HCT116 (cell line): ENCODE data around the gene DHDDS. TPM values are rescaled to one million over a fixed set of nuclear protein-coding genes. Genes with fewer than 3 reads are reported as not detected.

Experiments
- ATAC-seq: fragments of 200-7000 bp; cut with Tn5 transposase; 2 replicates; pipeline ENCODE4 v1.9.1; 2020; ENCODE audit warnings: mild to moderate bottlenecking, moderate library complexity
- BruUV-seq: library from RNA; stranded (reverse); fragments of 400-500 nt; replicated peaks from 2 replicates; lab custom pipeline; 2021; lab: Mats Ljungman, UMichigan
- CTCF ChIA-PET: fragments of 300-600 bp; sonication (Branson Sonifier 250); formaldehyde crosslinking; loops from one replicate; lab custom pipeline; 2021; ENCODE audit warnings: antibody characterized with exemption; lab: Charles Lee
- POLR2A ChIA-PET: fragments of 300-600, 350-600 bp; sonication (Branson Sonifier 250); formaldehyde crosslinking; loops from one replicate; lab custom pipeline; 2021; ENCODE audit warnings: antibody characterized with exemption; lab: Charles Lee
- RAD21 ChIA-PET, 2 experiments: fragments of 300-600 bp; sonication (Branson Sonifier 250); formaldehyde crosslinking; loops; one replicate each; lab custom pipeline; 2023; ENCODE audit warnings: low total read pairs in 2 of 2; ENCODE audit not compliant: uncharacterized antibody in 2 of 2, unreplicated experiment in 2 of 2, low non-redundant PET in 1 of 2; lab: Charles Lee
- DNase-seq: peaks from one replicate; pipeline ENCODE4 v3.0.0-alpha.2; 2010; ENCODE audit warnings: low read depth, low spot score
- H2AFZ ChIP-seq: fragments of 200-600 bp; shearing (Covaris generic), sonication (generic); 2 replicates; pipeline ENCODE4 v1.6.1; 2017; ENCODE audit warnings: low read depth, mixed run types, mixed read lengths, antibody characterized with exemption, low read length; ENCODE audit not compliant: poor library complexity, severe bottlenecking
- H3K27ac ChIP-seq: 2 replicates; pipeline ENCODE4 v1.5.1; 2012; ENCODE audit warnings: low read depth, low read length
- H3K27me3 ChIP-seq: fragments of 200-600 bp; sonication (generic); 2 replicates; pipeline ENCODE4 v1.6.1; 2016; ENCODE audit warnings: mixed run types, low read length, mixed read lengths; ENCODE audit not compliant: insufficient read depth
- H3K36me3 ChIP-seq, 2 experiments: fragments of 200-500 bp in 1 of 2; fragments of 200-600 bp in 1 of 2; sonication (Bioruptor generic) in 1 of 2; sonication (generic) in 1 of 2; 2 replicates each; pipeline versions ENCODE4 v1.5.1 to v1.6.1; 2014 to 2016; ENCODE audit warnings: low read length in 2 of 2, inconsistent platforms in 1 of 2, mixed read lengths in 1 of 2, mixed run types in 1 of 2; ENCODE audit not compliant: insufficient read depth in 2 of 2, control insufficient read depth in 1 of 2
- H3K4me1 ChIP-seq, 2 experiments: fragments of 200-600 bp in 1 of 2; sonication (generic) in 1 of 2; 2 replicates each; pipeline versions ENCODE4 v1.5.1 to v1.6.1; 2012 to 2017; ENCODE audit warnings: low read length in 2 of 2, inconsistent platforms in 1 of 2, mild to moderate bottlenecking in 1 of 2, mixed read lengths in 1 of 2, mixed run types in 1 of 2, moderate library complexity in 1 of 2; ENCODE audit not compliant: insufficient read depth in 2 of 2, control insufficient read depth in 1 of 2
- H3K4me2 ChIP-seq: fragments of 200-600 bp; sonication (generic); 2 replicates; pipeline ENCODE4 v1.6.1; 2017; ENCODE audit warnings: mixed run types, low read length, mixed read lengths
- H3K4me3 ChIP-seq, 2 experiments: fragments of 200-600 bp in 1 of 2; sonication (generic) in 1 of 2; replicated peaks in 1 of 2; 2 replicates each; pipeline ENCODE4 v1.5.1; 2011 to 2016; ENCODE audit warnings: low read length in 2 of 2, control low read depth in 1 of 2, low read depth in 1 of 2, mild to moderate bottlenecking in 1 of 2, mixed read lengths in 1 of 2, mixed run types in 1 of 2
- H3K79me2 ChIP-seq: fragments of 200-600 bp; sonication (generic); 2 replicates; pipeline ENCODE4 v1.6.1; 2017; ENCODE audit warnings: mild to moderate bottlenecking, mixed run types, low read length, moderate library complexity, mixed read lengths; ENCODE audit not compliant: insufficient read depth
- H3K9ac ChIP-seq: fragments of 200-600 bp; sonication (generic); 2 replicates; pipeline ENCODE4 v1.6.1; 2016; ENCODE audit warnings: low read length, mixed read lengths
- H3K9me2 ChIP-seq: fragments of 200-600 bp; sonication (generic), shearing (Covaris generic); 2 replicates; pipeline ENCODE4 v1.6.1; 2017; ENCODE audit warnings: mixed run types, mild to moderate bottlenecking, moderate library complexity; ENCODE audit not compliant: insufficient read depth
- H3K9me3 ChIP-seq, 2 experiments: fragments of 200-500 bp in 1 of 2; fragments of 200-600 bp in 1 of 2; sonication (Bioruptor generic) in 1 of 2; sonication (generic) in 1 of 2; 2 replicates each; pipeline ENCODE4 v1.6.1; 2014 to 2017; ENCODE audit warnings: low read length in 2 of 2, mixed read lengths in 2 of 2, inconsistent platforms in 1 of 2, low read depth in 1 of 2, mild to moderate bottlenecking in 1 of 2, mixed run types in 1 of 2, moderate library complexity in 1 of 2; ENCODE audit not compliant: control insufficient read depth in 1 of 2, insufficient read depth in 1 of 2
- H4K20me1 ChIP-seq: fragments of 200-600 bp; sonication (generic), shearing (Covaris generic); 2 replicates; pipeline ENCODE4 v1.6.1; 2017; ENCODE audit warnings: mixed run types, mild to moderate bottlenecking, moderate library complexity; ENCODE audit not compliant: insufficient read depth
- ATF3 ChIP-seq: IDR thresholded peaks from 2 replicates; pipeline ENCODE4 v1.6.1; 2012
- CBX3 ChIP-seq: IDR thresholded peaks from 2 replicates; pipeline ENCODE4 v1.6.1; 2012; ENCODE audit warnings: low read depth
- CEBPB ChIP-seq: IDR thresholded peaks from 2 replicates; pipeline ENCODE4 v1.6.1; 2012; ENCODE audit warnings: low read depth
- EGR1 ChIP-seq: IDR thresholded peaks from 2 replicates; pipeline ENCODE4 v1.6.1; 2012; ENCODE audit warnings: low read depth
- ELF1 ChIP-seq: IDR thresholded peaks from 2 replicates; pipeline ENCODE4 v1.6.1; 2012; ENCODE audit warnings: low read depth, borderline replicate concordance
- EZH2 ChIP-seq: fragments of 200-600 bp; sonication (generic); IDR thresholded peaks from 2 replicates; pipeline ENCODE4 v1.6.1; 2017; ENCODE audit warnings: antibody characterized with exemption, mixed run types
- EZH2phosphoT487 ChIP-seq: fragments of 200-600 bp; IDR thresholded peaks from 2 replicates; pipeline ENCODE4 v1.6.1; 2018; ENCODE audit warnings: antibody characterized with exemption, borderline replicate concordance
- JUND ChIP-seq: IDR thresholded peaks from 2 replicates; pipeline ENCODE4 v1.6.1; 2012
- MAX ChIP-seq: IDR thresholded peaks from 2 replicates; pipeline ENCODE4 v1.6.1; 2012
- REST ChIP-seq: IDR thresholded peaks from 2 replicates; pipeline ENCODE4 v1.6.1; 2012; ENCODE audit warnings: low read depth
- SRF ChIP-seq: IDR thresholded peaks from 2 replicates; pipeline ENCODE4 v1.6.1; 2012; ENCODE audit warnings: low read depth
- TCF7L2 ChIP-seq: IDR thresholded peaks from 2 replicates; pipeline ENCODE4 v1.7.0; 2011; ENCODE audit warnings: borderline replicate concordance, inconsistent platforms; ENCODE audit not compliant: insufficient read depth, insufficient read length; ENCODE audit errors: extremely low read depth
- YY1 ChIP-seq: IDR thresholded peaks from 2 replicates; pipeline ENCODE4 v1.6.1; 2011; ENCODE audit warnings: low read length, low read depth, moderate library complexity, mild to moderate bottlenecking; ENCODE audit not compliant: insufficient replicate concordance; ENCODE audit errors: extremely low read depth
- ZBTB33 ChIP-seq: IDR thresholded peaks from 2 replicates; pipeline ENCODE4 v1.6.1; 2011; ENCODE audit warnings: mild to moderate bottlenecking, low read length, moderate library complexity; ENCODE audit not compliant: insufficient replicate concordance; ENCODE audit errors: extremely low read depth
- ZFX ChIP-seq: fragments of 450-650 bp; IDR thresholded peaks from 2 replicates; pipeline ENCODE4 v1.6.1; 2017
- intact Hi-C: fragments of 100-400 bp; cut with micrococcal nuclease; formaldehyde crosslinking; loops from 2 replicates; pipeline ENCODE4 v1.10.0; 2022
- total RNA-seq: library from RNA; stranded (reverse); gene quantifications from one replicate; pipeline ENCODE4 v1.2.1, GENCODE V29; 2021; ENCODE audit not compliant: unreplicated experiment

DHDDS gene
- total RNA-seq, 1 experiment from 2014 or later: 46.0 TPM

GRCh38 chr1:26493938-26494337 is 61.8 kb downstream of the DHDDS start:
- TF ChIP-seq ZFX (no peak), EZH2phosphoT487 (no peak), ELF1 (no peak), ZBTB33 (no peak)
- no peaks in the 10 kb centered on the region for H4K20me1 ChIP-seq
- CTCF ChIA-PET: no interaction called here
- H2AFZ ChIP-seq: no peak overlapping the region
- H3K27ac ChIP-seq: no peak overlapping the region
- intact Hi-C loops: no loop called here
- POLR2A ChIA-PET: interaction anchor here (0.5 kb wide), 1 partner anchor 213 kb away, joined by 3 read pairs; no protein-coding TSS in a partner anchor
- DNase-seq (no peak), ATAC-seq (no peak)
- RAD21 ChIA-PET: no interaction called here
- no TSS peak for BruUV-seq
- H3K4me3 ChIP-seq: no peak overlapping the region
- H3K9me2 ChIP-seq: no peaks in the 10 kb centered on the region
- H3K9ac ChIP-seq: no peak overlapping the region
- H3K79me2 ChIP-seq: no peaks in the 10 kb centered on the region
- no peaks in the 10 kb centered on the region for H3K9me3 ChIP-seq
- no peaks in the 10 kb centered on the region for H3K4me1 ChIP-seq
- no peaks in the 10 kb centered on the region for H3K27me3 ChIP-seq
- no peaks in the 10 kb centered on the region for H3K36me3 ChIP-seq
- no peak overlapping the region for H3K4me2 ChIP-seq

- Histone ChIP-seq H3K79me2 (no peaks in the 10 kb centered on the region), H3K4me2 (no peak overlapping the region), H3K9me3 (no peaks in the 10 kb centered on the region), H3K4me3 (no peak overlapping the region), H3K27ac (no peak overlapping the region), H3K9ac (no peak overlapping the region), H3K9me2 (no peaks in the 10 kb centered on the region), H4K20me1 (no peaks in the 10 kb centered on the region), H2AFZ (no peak overlapping the region), H3K36me3 (no peaks in the 10 kb centered on the region), H3K4me1 (peaks cover 7 to 24% of the 10 kb centered on the region in 2 experiments; a peak in 3 of 4 replicates), H3K27me3 (no peaks in the 10 kb centered on the region)
- ChIA-PET RAD21 (interaction anchor here in 1 of 2 experiments (0.7 kb wide), 1 partner anchor 31 kb away, joined by 5 read pairs; no protein-coding TSS in a partner anchor), POLR2A (no interaction called here), CTCF (interaction anchor here (0.7 kb wide), 1 partner anchor 592 kb away, joined by 4 read pairs; no protein-coding TSS in a partner anchor)
- no TSS peak for BruUV-seq
- ATAC-seq: no peak
- no peak for DNase-seq
- intact Hi-C loops: no loop called here
- TF ChIP-seq YY1 (no peak), MAX (no peak), SRF (no peak), EGR1 (no peak), EZH2phosphoT487 (no peak), JUND (no peak), TCF7L2 (no peak), CBX3 (no peak), ZFX (no peak), REST (no peak), ELF1 (no peak), ATF3 (no peak), EZH2 (no peak), CEBPB (no peak)
These were observed 64.7 kb downstream of the DHDDS start for GRCh38 chr1:26496861-26497260.
